Esophagus muscularis mucosa (tissue), 4 donors: Measurements from ENCODE around the gene ADAMTS17. TPM values are rescaled to one million over a fixed set of nuclear protein-coding genes. Genes with fewer than 3 reads are reported as not detected.

Source experiments
- DNase-seq: peaks from one replicate; pipeline ENCODE4 v3.0.0-alpha.2; 2017; ENCODE audit errors: extremely low spot score
- H3K27ac ChIP-seq, 4 donors: fragments of 200-600 bp; sonication (generic); replicated peaks in 1 of 4; 1 replicate in 3 of 4; 2 replicates in 1 of 4; pipeline ENCODE4 v1.5.1; 2016 to 2019; ENCODE audit warnings: mild to moderate bottlenecking in 1 of 4
- H3K27me3 ChIP-seq, 4 donors: fragments of 200-600 bp; sonication (generic); one replicate each; pipeline versions ENCODE4 v1.5.1 to v1.6.0; 2016 to 2019
- H3K36me3 ChIP-seq, 4 donors: fragments of 200-600 bp; sonication (generic); one replicate each; pipeline ENCODE4 v1.5.1; 2016 to 2019
- H3K4me1 ChIP-seq, 4 donors: fragments of 200-600 bp; sonication (generic); one replicate each; pipeline ENCODE4 v1.5.1; 2016 to 2019
- H3K4me3 ChIP-seq, 4 donors: fragments of 200-600 bp; sonication (generic); 1 replicate in 2 of 4; 2 replicates in 2 of 4; pipeline ENCODE4 v1.5.1; 2016 to 2019; ENCODE audit warnings: mild to moderate bottlenecking in 4 of 4, moderate library complexity in 1 of 4
- H3K9me3 ChIP-seq, 4 donors: fragments of 200-600 bp; sonication (generic); 1 replicate in 3 of 4; 2 replicates in 1 of 4; pipeline ENCODE4 v1.5.1; 2016 to 2019
- CTCF ChIP-seq, 3 experiments: fragments of 200-600 bp in 2 of 3; fragments of 450-650 bp in 1 of 3; sonication (generic) in 2 of 3; IDR thresholded peaks; one replicate each; pipeline ENCODE4 v1.5.1; 2017 to 2019; ENCODE audit warnings: antibody characterized with exemption in 3 of 3, mild to moderate bottlenecking in 2 of 3, moderate library complexity in 1 of 3
- EP300 ChIP-seq: sonication (generic); formaldehyde crosslinking; IDR thresholded peaks from one replicate; pipeline ENCODE4 v1.6.1; 2017; ENCODE audit warnings: antibody characterized with exemption
- POLR2A ChIP-seq: fragments of 450-650 bp; IDR thresholded peaks from one replicate; pipeline ENCODE4 v1.6.1; 2017; ENCODE audit warnings: antibody characterized with exemption, moderate library complexity, mild to moderate bottlenecking, low read depth
- POLR2AphosphoS5 ChIP-seq, 2 donors: sonication (generic); formaldehyde crosslinking; IDR thresholded peaks; one replicate each; pipeline ENCODE4 v1.6.1; 2017; ENCODE audit warnings: antibody characterized with exemption in 2 of 2
- WGBS: methylation state at CpG from one replicate; pipeline ENCODE4 v1.1.5; 2018; 5-methylcytosine and 5-hydroxymethylcytosine counted together
- intact Hi-C: fragments of 100-400 bp; cut with DNase I; formaldehyde crosslinking; loops from one replicate; pipeline ENCODE4 v1.15.1; 2023
- total RNA-seq, 4 donors: library from RNA; depleted of rRNA; stranded (reverse); fragments of >200 nt; gene quantifications; one replicate each; pipeline versions ENCODE4 v1.1.0 to v1.2.1, GENCODE V29; 2016

Gene ADAMTS17
- total RNA-seq, 4 donors from 2014 or later = 5.3 to 12.0 (median 6.6) TPM

DNA sequence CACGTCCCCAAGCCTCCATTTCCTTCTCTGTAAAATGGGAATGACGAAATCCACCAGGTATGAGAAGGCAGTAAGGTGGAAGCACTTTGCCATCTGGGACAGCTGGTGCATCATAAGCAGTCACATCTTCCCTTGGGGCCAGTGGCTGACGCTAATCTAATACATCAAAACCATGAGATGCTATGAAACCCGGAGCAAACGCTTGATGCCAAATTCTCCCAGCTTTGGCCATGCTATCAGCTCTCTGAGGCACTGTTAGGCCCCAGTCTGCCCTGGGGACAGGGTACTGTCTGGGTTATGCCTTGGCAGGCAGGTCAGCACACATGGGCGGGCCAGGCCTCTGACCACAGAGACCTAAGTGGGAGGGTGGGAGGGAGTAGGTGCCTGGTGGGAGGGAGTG, 66.1 kb downstream of the ADAMTS17 start:
- WGBS = 96% methylated on average over 3 of the region's 6 CpGs
- TF ChIP-seq POLR2A (no peak), CTCF (IDR thresholded peaks at IDR 0.05) (no peak), POLR2AphosphoS5 (IDR thresholded peaks at IDR 0.05) (no peak), EP300 (no peak)
- no peak for DNase-seq
- intact Hi-C loops = no loop called here
- Histone ChIP-seq H3K4me3 (no peak overlapping the region), H3K36me3 (no peaks in the 10 kb centered on the region), H3K9me3 (peaks cover 5 to 18% (median 9%) of the 10 kb centered on the region in 4 donors), H3K4me1 (peaks cover 0 to 9% (median 3%) of the 10 kb centered on the region in 4 donors), H3K27me3 (no peaks in the 10 kb centered on the region), H3K27ac (no peak overlapping the region)

- H3K4me1 ChIP-seq = no peaks in the 10 kb centered on the region
- no peaks in the 10 kb centered on the region for H3K36me3 ChIP-seq
- WGBS = 92% methylated on average over 3 of the region's 3 CpGs
- peaks cover 5 to 18% (median 9%) of the 10 kb centered on the region in 4 donors for H3K9me3 ChIP-seq
- H3K4me3 ChIP-seq = no peak overlapping the region
- H3K27ac ChIP-seq = no peak overlapping the region
- no peaks in the 10 kb centered on the region for H3K27me3 ChIP-seq
- peak; percentile 57 for DNase-seq
- TF ChIP-seq POLR2A (no peak), EP300 (no peak), POLR2AphosphoS5 (IDR thresholded peaks at IDR 0.05) (no peak), CTCF (IDR thresholded peaks at IDR 0.05) (no peak)
- intact Hi-C loops = no loop called here
Observed at GRCh38 chr15:100269831-100270230, 71.9 kb downstream of the ADAMTS17 start.

- WGBS = 69% methylated on average over 7 of the region's 10 CpGs
- Histone ChIP-seq H3K27me3 (no peaks in the 10 kb centered on the region), H3K9me3 (no peaks in the 10 kb centered on the region), H3K4me1 (no peaks in the 10 kb centered on the region), H3K4me3 (no peak overlapping the region), H3K36me3 (peaks cover 0 to 3% (median 0%) of the 10 kb centered on the region in 4 donors), H3K27ac (no peak overlapping the region)
- TF ChIP-seq EP300 (no peak), POLR2A (no peak), CTCF (IDR thresholded peaks at IDR 0.05) (no peak), POLR2AphosphoS5 (IDR thresholded peaks at IDR 0.05) (no peak)
- intact Hi-C loops = no loop called here
- DNase-seq = peak; percentile 81
Observed at GRCh38 chr15:100266166-100266565, 75.6 kb downstream of the ADAMTS17 start.

DNA sequence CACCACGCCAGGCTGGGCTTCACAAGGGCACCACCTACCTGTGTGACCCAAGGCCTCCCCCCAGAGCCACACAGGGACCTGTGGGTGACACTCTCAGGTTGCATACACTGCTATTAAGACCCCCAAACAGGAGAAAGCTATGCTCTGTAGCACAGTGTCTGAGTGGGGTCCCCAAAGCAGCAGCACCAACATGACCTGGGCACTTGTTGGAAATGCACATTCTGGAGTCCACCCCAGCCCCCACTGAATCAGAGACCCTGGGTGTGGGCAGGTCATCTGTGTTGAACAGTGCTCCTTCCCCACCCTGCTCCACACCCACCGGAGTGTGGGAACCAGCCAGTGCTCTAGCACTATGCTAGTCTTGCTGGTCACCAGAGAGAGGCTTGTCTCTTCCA, 76.1 kb downstream of the ADAMTS17 start:
- intact Hi-C loops = no loop called here
- no peak for TF ChIP-seq POLR2A
- TF ChIP-seq EP300 = no peak
- TF ChIP-seq POLR2AphosphoS5 (IDR thresholded peaks at IDR 0.05) = no peak
- TF ChIP-seq CTCF (IDR thresholded peaks at IDR 0.05) = no peak
- no peaks in the 10 kb centered on the region for H3K4me1 ChIP-seq
- no peaks in the 10 kb centered on the region for H3K27me3 ChIP-seq
- no peak overlapping the region for H3K4me3 ChIP-seq
- no peaks in the 10 kb centered on the region for H3K9me3 ChIP-seq
- peaks cover 0 to 7% (median 0%) of the 10 kb centered on the region in 4 donors for H3K36me3 ChIP-seq
- WGBS = 87% methylated on average over 2 of the region's 2 CpGs
- peak; percentile 90 for DNase-seq
- H3K27ac ChIP-seq = no peak overlapping the region

DNA sequence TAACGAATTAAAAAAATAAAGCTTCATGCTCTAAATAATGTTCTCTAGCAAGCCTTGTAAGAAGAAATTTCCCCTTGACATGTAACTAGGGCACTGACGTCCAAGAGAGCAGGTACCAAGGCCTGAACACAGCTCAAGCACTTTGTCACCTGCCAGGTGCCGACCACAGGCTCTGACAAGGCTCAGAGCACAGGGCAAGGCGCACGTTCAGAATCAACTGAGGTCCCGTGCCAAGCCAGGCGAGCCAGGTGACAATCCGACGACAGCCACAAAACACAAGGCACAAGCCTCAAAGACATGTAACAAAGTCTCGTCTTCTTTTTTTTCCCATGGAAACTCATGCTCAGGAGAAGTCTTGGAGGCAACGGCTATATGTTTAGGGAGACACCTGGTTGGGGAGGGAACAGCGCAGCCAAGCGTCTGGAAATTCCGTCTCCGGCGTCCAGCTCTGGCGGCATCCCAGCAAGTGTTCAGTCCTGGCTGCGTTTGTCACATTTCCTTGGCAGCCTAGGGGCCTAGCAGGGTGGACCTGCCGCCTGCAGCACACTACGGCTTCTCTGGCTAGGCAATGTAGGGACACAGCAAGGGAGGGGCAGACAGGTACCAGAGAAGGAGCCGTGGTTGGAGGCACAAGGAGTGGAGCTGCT, 76.7 kb downstream of the ADAMTS17 start:
- Histone ChIP-seq H3K27ac (no peak overlapping the region), H3K27me3 (no peaks in the 10 kb centered on the region), H3K4me3 (no peak overlapping the region), H3K36me3 (peaks cover 0 to 7% (median 0%) of the 10 kb centered on the region in 4 donors), H3K9me3 (no peaks in the 10 kb centered on the region), H3K4me1 (no peaks in the 10 kb centered on the region)
- WGBS = 83% methylated on average over 21 of the region's 21 CpGs
- TF ChIP-seq POLR2A = no peak
- no peak for TF ChIP-seq EP300
- TF ChIP-seq CTCF (IDR thresholded peaks at IDR 0.05) = no peak
- TF ChIP-seq POLR2AphosphoS5 (IDR thresholded peaks at IDR 0.05) = no peak
- intact Hi-C loops = no loop called here
- no peak for DNase-seq
